ENCODE results near the gene EDA. TPM values are rescaled to one million over a fixed set of nuclear protein-coding genes. Genes with fewer than 3 reads are reported as not detected.
"Not testable (repeated sequence)": the region's sequence is repeated elsewhere in the genome, so short reads cannot be mapped to it uniquely, and the experiment has no call there.

The EDA gene
- total RNA-seq, 1 donor from 2014 or later, result not detected

DNA sequence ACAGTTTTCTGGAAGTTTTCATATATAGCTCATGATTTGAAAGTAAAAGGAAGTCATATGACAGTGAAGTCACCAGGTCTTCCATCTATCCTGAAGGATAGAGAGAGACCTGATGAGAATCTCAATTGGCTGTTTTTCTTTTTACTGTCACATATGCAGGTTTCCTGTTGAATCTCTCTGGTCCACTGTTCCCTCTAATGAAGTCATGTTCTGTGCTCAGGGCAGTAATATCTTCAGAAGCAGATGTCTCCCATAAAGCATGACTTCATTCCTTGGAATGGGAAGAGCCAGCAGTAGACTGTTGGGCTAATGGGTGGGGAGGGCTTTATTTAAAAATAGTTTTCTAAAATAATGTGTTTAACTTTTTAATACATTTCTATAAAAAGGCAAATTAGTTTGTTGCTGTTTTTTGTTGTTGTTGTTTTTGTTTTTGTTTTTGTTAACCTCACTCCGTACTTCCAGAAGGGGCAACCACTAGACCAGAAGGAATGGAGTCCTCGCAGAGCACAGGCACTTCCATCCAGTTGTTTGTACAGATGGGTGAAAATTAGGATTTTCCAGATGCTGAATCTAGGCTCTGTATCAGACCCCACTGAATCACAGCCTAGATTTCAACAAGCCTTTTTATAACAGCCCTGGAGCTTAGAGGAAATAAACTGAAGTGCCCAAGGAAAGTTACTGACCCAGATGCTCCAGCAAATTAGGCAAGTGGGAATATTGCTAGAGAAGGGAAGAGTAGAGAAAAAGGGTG, 379.6 kb downstream of the EDA start:
- Mint-ChIP-seq H3K4me3 (ENCODE audit: unreplicated experiment) (no peak overlapping the region), H3K27ac (ENCODE audit: unreplicated experiment) (no peak overlapping the region), H3K9me3 (ENCODE audit: unreplicated experiment) (peaks cover 21% of the 10 kb centered on the region), H3K27me3 (ENCODE audit: unreplicated experiment) (peaks cover 7% of the 10 kb centered on the region), H3K36me3 (ENCODE audit: unreplicated experiment) (no peaks in the 10 kb centered on the region), H3K4me1 (ENCODE audit: unreplicated experiment) (no peaks in the 10 kb centered on the region)
- no peak for TF ChIP-seq CTCF (IDR thresholded peaks at IDR 0.05)
- no peak for DNase-seq (ENCODE audit: extremely low spot score, unreplicated experiment)

GRCh38 chrX:69996113-69996468, 380.2 kb downstream of the EDA start:
- no peak for TF ChIP-seq CTCF (IDR thresholded peaks at IDR 0.05)
- no peak overlapping the region for H3K4me3 Mint-ChIP-seq (ENCODE audit: unreplicated experiment)
- H3K9me3 Mint-ChIP-seq (ENCODE audit: unreplicated experiment), result peaks cover 21% of the 10 kb centered on the region
- no peak for DNase-seq (ENCODE audit: extremely low spot score, unreplicated experiment)
- peaks cover 7% of the 10 kb centered on the region for H3K27me3 Mint-ChIP-seq (ENCODE audit: unreplicated experiment)
- H3K27ac Mint-ChIP-seq (ENCODE audit: unreplicated experiment), result no peak overlapping the region
- H3K4me1 Mint-ChIP-seq (ENCODE audit: unreplicated experiment), result no peaks in the 10 kb centered on the region
- H3K36me3 Mint-ChIP-seq (ENCODE audit: unreplicated experiment), result no peaks in the 10 kb centered on the region

DNA sequence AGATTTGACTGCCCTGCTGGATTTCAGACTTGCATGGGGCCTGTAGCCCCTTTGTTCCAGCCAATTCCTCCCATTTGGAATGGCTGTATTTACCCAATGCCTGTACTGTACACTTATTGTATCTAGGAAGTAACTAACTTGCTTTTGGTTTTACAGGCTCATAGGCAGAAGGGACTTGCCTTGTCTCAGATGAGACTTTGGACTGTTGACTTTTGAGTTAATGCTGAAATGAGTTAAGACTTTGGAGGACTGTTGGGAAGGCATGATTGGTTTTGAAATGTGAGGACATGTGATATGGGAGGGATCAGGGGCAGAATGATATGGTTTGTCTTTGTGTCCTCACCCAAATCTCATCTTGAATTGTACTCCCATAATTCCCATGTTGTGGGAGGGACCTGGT, 382.4 kb downstream of the EDA start:
- not testable (repeated sequence) for DNase-seq (ENCODE audit: extremely low spot score, unreplicated experiment); H3K4me1 Mint-ChIP-seq (ENCODE audit: unreplicated experiment); H3K27ac Mint-ChIP-seq (ENCODE audit: unreplicated experiment); H3K4me3 Mint-ChIP-seq (ENCODE audit: unreplicated experiment); H3K36me3 Mint-ChIP-seq (ENCODE audit: unreplicated experiment); H3K27me3 Mint-ChIP-seq (ENCODE audit: unreplicated experiment)
- peaks cover 21% of the 10 kb centered on the region for H3K9me3 Mint-ChIP-seq (ENCODE audit: unreplicated experiment)

DNA sequence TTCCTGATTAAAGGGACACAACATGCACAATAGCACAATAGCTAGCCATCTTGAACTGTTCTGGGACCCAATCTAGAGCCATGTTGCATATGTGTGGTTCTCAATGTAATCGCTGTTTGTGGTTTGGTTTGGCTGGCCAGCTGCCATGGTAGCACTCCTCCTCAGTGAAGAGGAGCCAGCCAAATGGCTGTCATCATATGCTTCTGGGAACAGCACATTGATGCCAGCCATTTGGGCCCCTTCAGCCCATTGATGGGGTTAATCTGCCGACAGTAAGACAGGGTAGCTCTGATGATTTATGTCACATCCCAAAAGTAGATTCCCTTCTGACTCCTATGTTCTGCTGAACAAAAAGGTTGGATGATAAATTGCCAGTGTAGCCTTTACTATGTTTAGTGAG, 385.4 kb downstream of the EDA start:
- Mint-ChIP-seq H3K27me3 (ENCODE audit: unreplicated experiment) (no peaks in the 10 kb centered on the region), H3K36me3 (ENCODE audit: unreplicated experiment) (no peaks in the 10 kb centered on the region), H3K9me3 (ENCODE audit: unreplicated experiment) (peaks cover 12% of the 10 kb centered on the region), H3K4me3 (ENCODE audit: unreplicated experiment) (no peak overlapping the region), H3K4me1 (ENCODE audit: unreplicated experiment) (no peaks in the 10 kb centered on the region), H3K27ac (ENCODE audit: unreplicated experiment) (no peak overlapping the region)
- TF ChIP-seq CTCF (IDR thresholded peaks at IDR 0.05), result no peak
- DNase-seq (ENCODE audit: extremely low spot score, unreplicated experiment), result no peak

DNA sequence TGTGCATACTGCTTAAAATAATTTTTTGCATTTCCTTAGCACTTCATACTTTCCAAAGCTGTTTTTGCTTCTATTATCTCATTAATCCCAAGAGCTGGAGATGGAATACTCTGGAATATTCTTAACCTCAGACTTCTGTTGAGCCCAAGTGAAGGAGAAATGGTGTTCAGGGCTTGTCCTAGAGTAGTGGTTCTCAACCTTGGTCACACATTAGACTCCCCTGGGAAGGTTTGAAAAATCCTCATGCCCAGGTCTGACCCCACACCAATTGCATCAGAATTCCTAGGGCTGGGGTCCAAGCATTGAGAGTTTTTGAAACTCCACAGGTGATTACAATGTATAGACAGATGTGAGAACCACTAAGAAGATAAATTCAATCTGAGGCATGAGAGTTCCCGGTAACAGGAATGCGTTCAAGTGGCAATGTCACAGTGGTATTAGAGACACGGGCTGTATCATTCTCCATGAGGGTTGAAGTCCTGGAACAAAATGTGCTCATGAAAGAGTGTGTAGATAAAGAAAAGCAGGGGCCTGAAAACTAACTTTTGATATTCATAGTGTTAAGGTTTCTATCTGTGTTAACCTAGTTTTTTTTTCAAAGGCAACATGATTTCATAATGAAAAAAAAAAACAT, 385.9 kb downstream of the EDA start:
- no peaks in the 10 kb centered on the region for H3K4me1 Mint-ChIP-seq (ENCODE audit: unreplicated experiment)
- H3K36me3 Mint-ChIP-seq (ENCODE audit: unreplicated experiment), result no peaks in the 10 kb centered on the region
- no peak overlapping the region for H3K4me3 Mint-ChIP-seq (ENCODE audit: unreplicated experiment)
- H3K27ac Mint-ChIP-seq (ENCODE audit: unreplicated experiment), result no peak overlapping the region
- no peaks in the 10 kb centered on the region for H3K27me3 Mint-ChIP-seq (ENCODE audit: unreplicated experiment)
- DNase-seq (ENCODE audit: extremely low spot score, unreplicated experiment), result no peak
- H3K9me3 Mint-ChIP-seq (ENCODE audit: unreplicated experiment), result peaks cover 14% of the 10 kb centered on the region
- no peak for TF ChIP-seq CTCF (IDR thresholded peaks at IDR 0.05)
